Fibroblast of upper back skin (primary cell): ENCODE measurements around the gene FIGLA.
"Not testable (repeated sequence)": the region's sequence is repeated elsewhere in the genome, so short reads cannot be mapped to it uniquely, and the experiment has no call there.

ENCODE experiments used
- DNase-seq: peaks from one replicate; pipeline ENCODE4 v3.0.0-alpha.2; 2013

The FIGLA gene

GRCh38 chr2:70743068-70743467, 47.4 kb downstream of the FIGLA start:
- peak; percentile 9 for DNase-seq

- DNase-seq = not testable (repeated sequence)
These were observed 51.0 kb downstream of the FIGLA start for GRCh38 chr2:70739492-70739891.

GRCh38 chr2:70738159-70738558, 52.3 kb downstream of the FIGLA start:
- DNase-seq = peak; percentile 7

- DNase-seq = no peak
These were observed 55.4 kb downstream of the FIGLA start for GRCh38 chr2:70735071-70735470.

- DNase-seq = no peak
These were observed 56.7 kb downstream of the FIGLA start for GRCh38 chr2:70733646-70734180.

- DNase-seq = no peak
These were observed 57.4 kb downstream of the FIGLA start for GRCh38 chr2:70732766-70733645.

- DNase-seq = no peak
These were observed 59.7 kb downstream of the FIGLA start for GRCh38 chr2:70730730-70731129.

- DNase-seq = peak; percentile 6
These were observed 60.8 kb downstream of the FIGLA start for GRCh38 chr2:70729647-70730046.

GRCh38 chr2:70728128-70728527, 62.3 kb downstream of the FIGLA start:
- DNase-seq = peak; percentile 44
